K562 (cell line): ENCODE results near the gene PYGB.

Source experiments
- CHCHD3 ChIP-seq: fragments of 250-450 bp; sonication (Bioruptor Pico); IDR thresholded peaks from 2 replicates; pipeline ENCODE4 v2.1.2; 2022; ENCODE audit warnings: mild to moderate bottlenecking
- CREBBP ChIP-seq: IDR thresholded peaks from one replicate; pipeline ENCODE4 v1.6.1; 2012; ENCODE audit warnings: low read depth, mild to moderate bottlenecking, control low read depth, inconsistent platforms, low read length
- CTCF ChIP-seq, 3 experiments: IDR thresholded peaks in 2 of 3; conservative IDR thresholded peaks in 1 of 3; 2 replicates each; pipeline ENCODE4 v1.5.1; 2011 to 2012; ENCODE audit warnings: low read length in 3 of 3, mild to moderate bottlenecking in 3 of 3, control low read depth in 2 of 3, improper control_type of control experiment in 1 of 3, inconsistent platforms in 1 of 3, low read depth in 1 of 3, mixed read lengths in 1 of 3, moderate library complexity in 1 of 3; ENCODE audit not compliant: insufficient read depth in 2 of 3
- MIER1 ChIP-seq: fragments of 450-650 bp; IDR thresholded peaks from 2 replicates; pipeline ENCODE4 v1.6.1; 2016; ENCODE audit warnings: antibody characterized with exemption, mild to moderate bottlenecking, low read depth
- NR2C2 ChIP-seq, 2 experiments: fragments of 200-800 bp in 1 of 2; sonication (Bioruptor generic) in 1 of 2; sonication (generic) in 1 of 2; formaldehyde crosslinking in 1 of 2; IDR thresholded peaks; 2 replicates each; pipeline versions ENCODE4 v1.6.1 to v1.8.0; 2016 to 2022; ENCODE audit warnings: mild to moderate bottlenecking in 1 of 2, missing compliant biosample characterization in 1 of 2, missing genetic modification characterization in 1 of 2, missing genetic modification reagents in 1 of 2
- POLR2A ChIP-seq: fragments of 450-650 bp; conservative IDR thresholded peaks from 2 replicates; pipeline ENCODE4 v1.6.1; 2016
- POLR2AphosphoS2 ChIP-seq: IDR thresholded peaks from 2 replicates; pipeline ENCODE4 v1.6.1; 2012; ENCODE audit warnings: low read length, improper control_type of control experiment
- POLR2AphosphoS5 ChIP-seq: IDR thresholded peaks from 2 replicates; pipeline ENCODE4 v1.6.1; 2011; ENCODE audit warnings: mild to moderate bottlenecking, low read depth, low read length, moderate library complexity; ENCODE audit not compliant: control insufficient read depth, insufficient read depth
- TRIM28 ChIP-seq: fragments of 450-650 bp; IDR thresholded peaks from 2 replicates; pipeline ENCODE4 v1.6.1; 2017
- USF2 ChIP-seq: sonication (generic); formaldehyde crosslinking; IDR thresholded peaks from 2 replicates; pipeline ENCODE4 v1.5.0; 2020; ENCODE audit warnings: missing genetic modification reagents
- YY1 ChIP-seq, 3 experiments: IDR thresholded peaks; 2 replicates each; pipeline ENCODE4 v1.6.1; 2011; ENCODE audit warnings: low read length in 2 of 3, mild to moderate bottlenecking in 2 of 3, moderate library complexity in 2 of 3, borderline replicate concordance in 1 of 3, control low read depth in 1 of 3, low read depth in 1 of 3; ENCODE audit not compliant: insufficient read depth in 3 of 3, insufficient replicate concordance in 2 of 3, control insufficient read depth in 1 of 3, insufficient read length in 1 of 3; ENCODE audit errors: extremely low read depth in 1 of 3
- ZNF778 ChIP-seq: fragments of 450-650 bp; formaldehyde crosslinking; IDR thresholded peaks from 2 replicates; pipeline ENCODE4 v1.4.0; 2020; ENCODE audit warnings: mild to moderate bottlenecking, moderate library complexity
- ZNF79 ChIP-seq: fragments of 250-450 bp; sonication (Bioruptor Pico); IDR thresholded peaks from 2 replicates; pipeline ENCODE4 v1.4.0; 2020; ENCODE audit warnings: low read depth, mild to moderate bottlenecking, moderate library complexity
- TF ChIP-seq, protein P1 (sequence below): sonication (generic); formaldehyde crosslinking; IDR thresholded peaks from 2 replicates; pipeline ENCODE4 v1.8.0; 2022; ENCODE audit warnings: missing genetic modification reagents, mild to moderate bottlenecking, borderline replicate concordance

GRCh38 chr20:25310921-25311728 is 63.2 kb downstream of the PYGB start:
- TF ChIP-seq YY1 (IDR thresholded peaks at IDR 0.05; ENCODE audit: borderline replicate concordance in 1 of 3, control insufficient read depth in 1 of 3, extremely low read depth in 1 of 3, insufficient read depth in 3 of 3, insufficient read length in 1 of 3, insufficient replicate concordance in 2 of 3, low read depth in 1 of 3, low read length in 2 of 3) (no peak), ZNF79 (CRISPR knock-in tag) (no peak), POLR2AphosphoS5 (no peak), POLR2AphosphoS2 (no peak), CTCF (IDR thresholded peaks at IDR 0.05 in 2 of 3, conservative IDR thresholded peaks at IDR 0.05 in 1 of 3; ENCODE audit: insufficient read depth in 2 of 3, low read depth in 1 of 3, low read length in 3 of 3) (no peak), USF2 (CRISPR knock-in tag) (no peak), NR2C2 (CRISPR knock-in tag; IDR thresholded peaks at IDR 0.05) (no peak), NR2C2 (tag; IDR thresholded peaks at IDR 0.05) (no peak), TRIM28 (no peak), CREBBP (no peak), POLR2A (no peak), ZNF778 (no peak), MIER1 (no peak), CHCHD3 (no peak)
- TF ChIP-seq, protein P1, sequence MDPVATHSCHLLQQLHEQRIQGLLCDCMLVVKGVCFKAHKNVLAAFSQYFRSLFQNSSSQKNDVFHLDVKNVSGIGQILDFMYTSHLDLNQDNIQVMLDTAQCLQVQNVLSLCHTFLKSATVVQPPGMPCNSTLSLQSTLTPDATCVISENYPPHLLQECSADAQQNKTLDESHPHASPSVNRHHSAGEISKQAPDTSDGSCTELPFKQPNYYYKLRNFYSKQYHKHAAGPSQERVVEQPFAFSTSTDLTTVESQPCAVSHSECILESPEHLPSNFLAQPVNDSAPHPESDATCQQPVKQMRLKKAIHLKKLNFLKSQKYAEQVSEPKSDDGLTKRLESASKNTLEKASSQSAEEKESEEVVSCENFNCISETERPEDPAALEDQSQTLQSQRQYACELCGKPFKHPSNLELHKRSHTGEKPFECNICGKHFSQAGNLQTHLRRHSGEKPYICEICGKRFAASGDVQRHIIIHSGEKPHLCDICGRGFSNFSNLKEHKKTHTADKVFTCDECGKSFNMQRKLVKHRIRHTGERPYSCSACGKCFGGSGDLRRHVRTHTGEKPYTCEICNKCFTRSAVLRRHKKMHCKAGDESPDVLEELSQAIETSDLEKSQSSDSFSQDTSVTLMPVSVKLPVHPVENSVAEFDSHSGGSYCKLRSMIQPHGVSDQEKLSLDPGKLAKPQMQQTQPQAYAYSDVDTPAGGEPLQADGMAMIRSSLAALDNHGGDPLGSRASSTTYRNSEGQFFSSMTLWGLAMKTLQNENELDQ (CRISPR knock-in tag), result no peak
